Dendritic cell treated with granulocyte-macrophage colony-stimulating factor and Interleukin-4, amounts not matched to agents 40 ng/mL and 50 ng/mL, for 4 days (primary cell): ENCODE measurements around the gene VPS45.
"Not testable (repeated sequence)": the region's sequence is repeated elsewhere in the genome, so short reads cannot be mapped to it uniquely, and the experiment has no call there.

ENCODE experiments used
- H3K27ac Mint-ChIP-seq: one replicate; pipeline ENCODE4 v1.8.0; 2022; ENCODE audit warnings: mild to moderate bottlenecking, mixed read lengths
- H3K27me3 Mint-ChIP-seq: one replicate; pipeline ENCODE4 v1.8.0; 2022; ENCODE audit warnings: mild to moderate bottlenecking, mixed read lengths
- H3K36me3 Mint-ChIP-seq: one replicate; pipeline ENCODE4 v1.8.0; 2022; ENCODE audit warnings: low read depth, mixed read lengths
- H3K4me1 Mint-ChIP-seq: one replicate; pipeline ENCODE4 v1.8.0; 2022; ENCODE audit warnings: low read depth, mixed read lengths
- H3K4me3 Mint-ChIP-seq: one replicate; pipeline ENCODE4 v1.8.0; 2022; ENCODE audit warnings: mild to moderate bottlenecking, moderate library complexity, mixed read lengths
- H3K9me3 Mint-ChIP-seq: one replicate; pipeline ENCODE4 v1.8.0; 2022; ENCODE audit warnings: mixed read lengths
- intact Hi-C: fragments of 100-400 bp; cut with micrococcal nuclease; formaldehyde crosslinking; loops from one replicate; pipeline ENCODE4 v1.15.0; 2022

Gene VPS45

DNA sequence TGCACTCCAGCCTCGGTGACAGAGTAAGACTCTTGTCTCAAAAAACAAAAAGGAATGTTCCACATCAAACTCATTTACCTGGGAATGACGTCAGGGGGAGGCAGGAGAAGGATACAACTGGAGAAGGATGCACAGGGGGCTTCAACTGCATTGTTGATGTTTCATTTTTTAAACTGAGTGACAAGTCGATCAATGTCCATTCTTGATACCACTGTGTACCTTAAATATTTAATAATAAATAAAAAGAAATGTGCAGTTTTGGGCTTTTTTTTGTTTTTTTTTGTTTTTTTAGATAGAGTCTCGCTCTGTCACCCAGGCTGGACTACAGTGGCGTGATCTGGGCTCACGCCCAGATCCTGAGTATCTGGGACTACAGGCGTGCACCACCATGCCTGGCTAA is 117.9 kb downstream of the VPS45 start:
- Mint-ChIP-seq H3K4me3 (no peak overlapping the region), H3K4me1 (peaks cover 52% of the 10 kb centered on the region), H3K36me3 (no peaks in the 10 kb centered on the region), H3K27me3 (no peaks in the 10 kb centered on the region), H3K9me3 (no peaks in the 10 kb centered on the region), H3K27ac (peak overlapping the region; percentile 92)
- intact Hi-C loops: no loop called here

DNA sequence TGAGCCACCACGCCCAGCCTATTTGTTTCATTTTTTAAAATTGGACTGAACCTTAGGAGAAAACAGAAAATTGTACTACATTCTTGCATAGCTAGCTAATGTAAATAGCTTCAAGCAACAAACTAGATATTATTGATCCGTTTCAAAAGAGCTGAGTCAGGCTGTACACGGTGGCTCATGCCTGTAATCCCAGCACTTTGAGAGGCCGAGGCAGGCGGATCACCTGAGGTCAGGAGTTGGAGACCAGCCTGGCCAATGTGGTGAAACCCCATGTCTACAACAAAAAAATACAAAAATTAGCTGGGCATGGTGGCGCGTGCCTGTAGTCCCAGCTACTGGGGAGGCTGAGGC is 118.8 kb downstream of the VPS45 start:
- Mint-ChIP-seq H3K4me1 (peaks cover 45% of the 10 kb centered on the region), H3K27ac (peak overlapping the region; percentile 92), H3K4me3 (peak overlapping the region; percentile 59)
- not testable (repeated sequence) for H3K27me3 Mint-ChIP-seq, H3K36me3 Mint-ChIP-seq, H3K9me3 Mint-ChIP-seq
- intact Hi-C loops: loop anchor here (2.0 kb wide), 2 partner anchors 24 to 224 kb away; no protein-coding TSS in a partner anchor

DNA sequence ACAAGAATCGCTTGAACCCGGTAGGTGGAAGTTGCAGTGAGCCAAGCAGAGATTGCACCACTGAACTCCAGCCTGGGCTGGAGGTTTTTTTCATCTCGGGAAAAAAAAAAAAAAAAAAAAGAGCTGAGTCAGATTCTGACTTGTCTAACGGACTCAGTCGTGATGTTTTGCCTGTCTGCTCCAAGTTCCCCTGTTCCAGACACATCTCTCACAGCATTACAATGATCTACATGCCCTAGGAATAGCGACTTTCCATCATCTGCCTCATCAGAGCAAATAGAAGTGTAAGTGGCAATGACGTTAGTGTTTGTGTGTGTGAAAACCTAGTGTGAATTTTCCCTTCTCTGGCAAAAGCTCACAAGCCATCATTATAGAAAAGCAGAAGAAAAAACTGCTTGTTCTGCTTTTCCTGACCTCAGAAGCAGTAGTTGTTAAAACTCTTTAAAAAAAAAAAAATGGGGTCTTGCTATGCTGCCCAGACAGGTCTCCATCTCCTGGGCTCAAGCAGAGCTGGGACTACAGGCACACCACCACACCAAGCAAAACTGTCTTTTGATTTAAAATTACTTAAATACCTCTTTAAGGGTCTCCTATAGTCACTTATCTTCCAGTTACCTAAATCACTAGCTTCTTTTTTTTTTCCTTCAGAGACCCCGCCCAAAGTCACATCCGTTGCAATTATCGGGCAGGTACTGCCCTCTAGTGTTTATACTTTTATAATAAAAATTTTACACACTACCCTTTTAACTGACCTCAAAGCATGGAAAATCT is 119.4 kb downstream of the VPS45 start:
- intact Hi-C loops: loop anchor here (1.0 to 2.0 kb wide), 3 partner anchors 24 to 224 kb away; no protein-coding TSS in a partner anchor
- Mint-ChIP-seq H3K9me3 (no peaks in the 10 kb centered on the region), H3K4me3 (peak overlapping the region; percentile 59), H3K27me3 (no peaks in the 10 kb centered on the region), H3K27ac (peak overlapping the region; percentile 92), H3K4me1 (peaks cover 41% of the 10 kb centered on the region), H3K36me3 (no peaks in the 10 kb centered on the region)

DNA sequence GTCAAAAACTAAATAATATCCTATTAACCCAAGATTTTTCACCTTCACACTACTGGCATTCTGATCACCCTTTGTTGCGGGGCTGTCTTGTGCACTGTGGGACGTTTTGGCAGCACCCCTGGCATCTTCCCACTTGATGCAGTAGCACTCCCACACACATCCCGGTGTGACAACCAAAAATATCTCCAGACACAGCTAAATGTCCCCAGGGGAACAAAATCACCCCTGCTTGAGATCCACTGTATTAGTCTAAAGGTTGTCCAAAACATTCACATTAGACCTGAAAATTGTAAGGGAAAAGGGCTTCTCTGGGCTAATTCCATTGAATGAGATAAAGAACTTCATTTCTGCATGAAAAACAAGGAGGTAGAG is 120.0 kb downstream of the VPS45 start:
- Mint-ChIP-seq H3K27ac (peak overlapping the region; percentile 92), H3K36me3 (no peaks in the 10 kb centered on the region), H3K9me3 (no peaks in the 10 kb centered on the region), H3K27me3 (no peaks in the 10 kb centered on the region), H3K4me3 (peak overlapping the region; percentile 21), H3K4me1 (peaks cover 36% of the 10 kb centered on the region)
- intact Hi-C loops: loop anchor here (1.0 to 2.0 kb wide), 3 partner anchors 25 to 225 kb away; no protein-coding TSS in a partner anchor

DNA sequence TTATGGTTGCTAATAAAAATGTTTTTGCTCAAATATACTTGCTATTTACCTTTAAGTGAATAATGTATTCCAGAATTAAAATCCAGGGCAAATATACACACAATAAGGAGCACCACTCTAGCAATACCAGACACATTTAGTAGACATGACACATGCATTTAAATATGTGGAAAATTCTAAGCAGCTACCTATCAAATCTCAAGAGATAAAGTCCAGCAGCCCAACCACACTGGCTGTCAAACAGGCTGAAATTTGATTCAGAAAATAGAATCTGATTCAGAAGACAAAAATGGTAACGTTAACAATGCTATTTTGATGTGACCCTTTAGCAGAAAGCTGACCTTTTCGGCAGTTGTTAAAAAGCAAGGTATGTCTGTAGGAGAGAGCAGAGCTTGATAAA is 124.4 kb downstream of the VPS45 start:
- no peaks in the 10 kb centered on the region for H3K9me3 Mint-ChIP-seq
- H3K36me3 Mint-ChIP-seq: no peaks in the 10 kb centered on the region
- H3K4me1 Mint-ChIP-seq: peaks cover 14% of the 10 kb centered on the region
- intact Hi-C loops: no loop called here
- H3K27me3 Mint-ChIP-seq: peaks cover 5% of the 10 kb centered on the region
- H3K27ac Mint-ChIP-seq: no peak overlapping the region
- no peak overlapping the region for H3K4me3 Mint-ChIP-seq

DNA sequence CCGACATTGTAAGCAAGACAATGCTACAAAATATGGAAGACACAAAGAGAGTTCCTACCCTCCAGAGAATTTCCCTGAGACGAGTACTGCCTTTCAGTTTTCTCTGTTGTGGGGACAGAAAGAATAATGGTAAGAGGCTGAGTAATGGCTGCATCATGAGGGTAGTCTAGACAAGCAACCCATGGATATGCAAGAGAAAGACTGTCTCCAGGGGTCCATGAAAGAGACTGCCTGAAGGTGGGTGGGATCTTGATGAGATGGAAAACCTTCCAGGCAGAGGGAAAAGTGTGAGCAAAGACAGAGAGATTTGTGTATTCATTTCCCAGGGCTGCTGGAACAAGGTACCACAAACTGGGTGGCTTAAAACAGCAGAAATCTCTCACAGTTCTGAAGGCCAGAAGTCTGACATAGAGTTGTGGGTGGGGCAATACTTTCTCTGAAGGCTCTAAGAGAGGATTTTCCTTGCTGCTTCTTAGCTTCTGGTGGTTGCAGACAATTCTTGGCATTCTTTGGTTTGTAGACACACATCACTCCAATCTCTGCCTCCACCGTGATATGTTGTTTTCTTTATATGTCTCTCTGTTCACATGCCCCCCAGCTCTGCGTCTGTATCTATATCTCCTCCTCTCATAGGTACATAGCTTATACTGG is 126.9 kb downstream of the VPS45 start:
- peaks cover 16% of the 10 kb centered on the region for H3K27me3 Mint-ChIP-seq
- H3K9me3 Mint-ChIP-seq: no peaks in the 10 kb centered on the region
- H3K4me1 Mint-ChIP-seq: peaks cover 5% of the 10 kb centered on the region
- H3K4me3 Mint-ChIP-seq: no peak overlapping the region
- H3K27ac Mint-ChIP-seq: no peak overlapping the region
- intact Hi-C loops: no loop called here
- no peaks in the 10 kb centered on the region for H3K36me3 Mint-ChIP-seq
